Gastrocnemius medialis (tissue), 4 donors: ENCODE measurements around the gene SNAPC2. TPM values are rescaled to one million over a fixed set of nuclear protein-coding genes. Genes with fewer than 3 reads are reported as not detected.

Experiments used
- ATAC-seq, 2 donors: fragments of 150-250 bp; one replicate each; pipeline ENCODE4 v1.9.1; 2016
- DNase-seq, 2 donors: peaks; one replicate each; pipeline ENCODE4 v3.0.0-alpha.2; 2019
- H3K27ac ChIP-seq, 4 donors: fragments of 200-600 bp; sonication (generic); 1 replicate in 1 of 4; 2 replicates in 3 of 4; pipeline ENCODE4 v1.5.1; 2016 to 2018; ENCODE audit warnings: mild to moderate bottlenecking in 2 of 4, moderate library complexity in 1 of 4
- H3K27me3 ChIP-seq, 3 donors: fragments of 200-600 bp; sonication (generic) in 2 of 3; 1 replicate in 1 of 3; 2 replicates in 2 of 3; pipeline versions ENCODE4 v1.5.1 to v1.6.0; 2016 to 2019; ENCODE audit warnings: mild to moderate bottlenecking in 1 of 3, moderate library complexity in 1 of 3
- H3K36me3 ChIP-seq, 2 donors: fragments of 200-600 bp; sonication (generic) in 1 of 2; one replicate each; pipeline ENCODE4 v1.5.1; 2017 to 2018
- H3K4me1 ChIP-seq, 2 donors: fragments of 200-600 bp; sonication (generic) in 1 of 2; one replicate each; pipeline ENCODE4 v1.5.1; 2016 to 2017; ENCODE audit warnings: mild to moderate bottlenecking in 2 of 2
- H3K4me3 ChIP-seq, 4 donors: fragments of 200-600 bp; sonication (generic) in 3 of 4; 1 replicate in 1 of 4; 2 replicates in 3 of 4; pipeline ENCODE4 v1.5.1; 2016 to 2019; ENCODE audit warnings: mild to moderate bottlenecking in 2 of 4
- H3K9me3 ChIP-seq, 3 donors: fragments of 200-600 bp; sonication (generic) in 2 of 3; 1 replicate in 1 of 3; 2 replicates in 2 of 3; pipeline ENCODE4 v1.5.1; 2016 to 2019
- POLR2A ChIP-seq, 2 donors: fragments of 450-650 bp; IDR thresholded peaks; one replicate each; pipeline ENCODE4 v1.6.1; 2017; ENCODE audit warnings: antibody characterized with exemption in 2 of 2, mild to moderate bottlenecking in 2 of 2, moderate library complexity in 2 of 2
- in situ Hi-C, 4 donors: fragments of 200-750 bp; cut with MboI; loops; one replicate each; pipeline versions ENCODE4 v1.15.0 to v1.8.0; 2017; ENCODE audit warnings: low sequenced_read_pairs in 4 of 4
- intact Hi-C: fragments of 100-400 bp; cut with DNase I; formaldehyde crosslinking; loops from one replicate; pipeline ENCODE4 v1.15.1; 2023; ENCODE audit warnings: low total_unique reads
- total RNA-seq, 4 donors: library from RNA; depleted of rRNA; stranded (reverse); fragments of >200 nt; gene quantifications; one replicate each; pipeline versions ENCODE4 v1.1.0 to v1.2.3, GENCODE V29; 2016
- TF ChIP-seq, protein P1 (sequence below), 5 experiments: fragments of 450-650 bp in 3 of 5; fragments of 200-600 bp in 2 of 5; sonication (generic) in 2 of 5; IDR thresholded peaks in 4 of 5; conservative IDR thresholded peaks in 1 of 5; 1 replicate in 4 of 5; 2 replicates in 1 of 5; pipeline ENCODE4 v1.5.1; 2016 to 2019; ENCODE audit warnings: antibody characterized with exemption in 5 of 5, mild to moderate bottlenecking in 3 of 5, moderate library complexity in 3 of 5

SNAPC2 gene
- total RNA-seq, 4 donors from 2014 or later: 4.6 to 10.9 (median 7.1) TPM

- no peaks in the 10 kb centered on the region for H3K9me3 ChIP-seq
- H3K36me3 ChIP-seq: peaks cover 0 to 48% of the 10 kb centered on the region in 2 donors
- no peak overlapping the region for H3K4me3 ChIP-seq
- ATAC-seq: no peak
- H3K27ac ChIP-seq: peak overlapping the region in 1 of 4 donors; percentile 20
- TF ChIP-seq POLR2A (IDR thresholded peaks at IDR 0.05): no peak
- TF ChIP-seq, protein P1, sequence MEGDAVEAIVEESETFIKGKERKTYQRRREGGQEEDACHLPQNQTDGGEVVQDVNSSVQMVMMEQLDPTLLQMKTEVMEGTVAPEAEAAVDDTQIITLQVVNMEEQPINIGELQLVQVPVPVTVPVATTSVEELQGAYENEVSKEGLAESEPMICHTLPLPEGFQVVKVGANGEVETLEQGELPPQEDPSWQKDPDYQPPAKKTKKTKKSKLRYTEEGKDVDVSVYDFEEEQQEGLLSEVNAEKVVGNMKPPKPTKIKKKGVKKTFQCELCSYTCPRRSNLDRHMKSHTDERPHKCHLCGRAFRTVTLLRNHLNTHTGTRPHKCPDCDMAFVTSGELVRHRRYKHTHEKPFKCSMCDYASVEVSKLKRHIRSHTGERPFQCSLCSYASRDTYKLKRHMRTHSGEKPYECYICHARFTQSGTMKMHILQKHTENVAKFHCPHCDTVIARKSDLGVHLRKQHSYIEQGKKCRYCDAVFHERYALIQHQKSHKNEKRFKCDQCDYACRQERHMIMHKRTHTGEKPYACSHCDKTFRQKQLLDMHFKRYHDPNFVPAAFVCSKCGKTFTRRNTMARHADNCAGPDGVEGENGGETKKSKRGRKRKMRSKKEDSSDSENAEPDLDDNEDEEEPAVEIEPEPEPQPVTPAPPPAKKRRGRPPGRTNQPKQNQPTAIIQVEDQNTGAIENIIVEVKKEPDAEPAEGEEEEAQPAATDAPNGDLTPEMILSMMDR (IDR thresholded peaks at IDR 0.05 in 4 of 5, conservative IDR thresholded peaks at IDR 0.05 in 1 of 5): no peak
- intact Hi-C loops: no loop called here
- DNase-seq: no peak
- H3K4me1 ChIP-seq: no peaks in the 10 kb centered on the region
- no peaks in the 10 kb centered on the region for H3K27me3 ChIP-seq
- in situ Hi-C loops: no loop called here
These were observed 46.0 kb downstream of the SNAPC2 start for GRCh38 chr19:7965921-7966665.

GRCh38 chr19:7968008-7968795, 48.1 kb downstream of the SNAPC2 start:
- intact Hi-C loops: no loop called here
- DNase-seq: no peak

DNA sequence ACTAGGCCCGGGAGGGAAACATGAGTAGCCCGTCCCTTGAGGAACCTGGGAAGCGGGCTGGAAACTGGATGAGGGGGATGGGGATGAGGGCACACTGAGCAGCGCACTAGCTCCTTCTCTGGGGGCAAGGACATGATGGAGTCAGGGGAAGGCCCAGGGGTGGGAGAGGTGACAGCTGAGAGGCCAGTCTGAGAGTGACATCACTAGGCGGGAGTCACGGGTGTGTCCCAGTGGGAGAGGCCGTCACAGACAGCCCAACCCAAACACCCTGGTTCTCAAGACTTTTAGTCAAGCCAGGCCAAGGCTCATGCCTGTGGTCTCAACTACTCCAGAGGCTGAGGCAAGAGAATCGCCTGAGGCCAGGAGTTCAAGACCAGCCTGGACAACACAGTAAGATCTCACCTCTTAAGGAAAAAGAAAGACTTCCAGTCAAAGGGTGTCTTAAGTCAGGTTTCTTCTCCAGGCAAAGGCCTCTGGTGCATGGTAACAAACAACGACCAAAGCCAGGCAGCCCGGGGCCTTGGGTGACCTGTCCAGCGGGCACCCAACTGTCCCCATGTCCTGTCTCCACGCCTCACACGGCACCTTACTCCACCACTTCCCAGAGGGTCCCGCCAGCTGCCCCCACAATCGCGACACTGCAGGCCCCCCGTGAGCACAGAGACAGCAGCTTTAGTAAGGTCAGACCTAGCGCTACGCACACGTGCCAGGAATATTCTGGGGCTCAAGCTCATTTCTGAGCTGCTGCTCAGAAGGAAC, 48.8 kb downstream of the SNAPC2 start:
- DNase-seq: no peak

More at GRCh38 chr19:7968008-7968795, 48.1 kb downstream of the SNAPC2 start:
- ATAC-seq: no peak
- Histone ChIP-seq H3K27me3 (no peaks in the 10 kb centered on the region), H3K27ac (no peak overlapping the region), H3K4me1 (no peaks in the 10 kb centered on the region), H3K36me3 (peaks cover 0 to 29% of the 10 kb centered on the region in 2 donors), H3K9me3 (no peaks in the 10 kb centered on the region), H3K4me3 (no peak overlapping the region)
- in situ Hi-C loops: no loop called here
- TF ChIP-seq, protein P1 (IDR thresholded peaks at IDR 0.05 in 4 of 5, conservative IDR thresholded peaks at IDR 0.05 in 1 of 5): no peak
- no peak for TF ChIP-seq POLR2A (IDR thresholded peaks at IDR 0.05)

DNA sequence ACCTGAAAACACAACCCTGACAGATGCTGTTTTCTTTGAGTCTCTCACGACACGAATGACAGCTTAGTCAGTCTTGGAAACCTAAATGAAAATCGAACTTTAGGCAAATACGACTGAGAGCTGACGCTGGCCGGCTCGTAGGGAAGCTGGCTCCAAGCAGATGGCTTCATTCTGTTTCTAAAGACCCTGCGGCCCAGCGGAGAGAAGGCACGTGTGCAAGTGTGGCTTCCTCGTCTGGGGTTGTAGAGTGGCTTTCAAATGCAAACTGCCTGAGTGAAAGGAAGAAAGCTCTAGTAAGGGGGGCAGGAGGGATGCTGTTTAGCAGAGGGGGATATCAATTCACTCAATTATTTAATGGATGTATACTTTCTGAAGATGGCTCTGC, 49.4 kb downstream of the SNAPC2 start:
- DNase-seq (no peak), ATAC-seq (no peak)
- no peak for TF ChIP-seq POLR2A (IDR thresholded peaks at IDR 0.05)
- TF ChIP-seq, protein P1 (IDR thresholded peaks at IDR 0.05 in 4 of 5, conservative IDR thresholded peaks at IDR 0.05 in 1 of 5): no peak
- Histone ChIP-seq H3K9me3 (no peaks in the 10 kb centered on the region), H3K4me3 (no peak overlapping the region), H3K4me1 (peaks cover 7% of the 10 kb centered on the region in 2 donors), H3K36me3 (peaks cover 0 to 28% of the 10 kb centered on the region in 2 donors), H3K27me3 (no peaks in the 10 kb centered on the region), H3K27ac (no peak overlapping the region)
- intact Hi-C loops (no loop called here), in situ Hi-C loops (no loop called here)

More for the DNA sequence above, 48.8 kb downstream of the SNAPC2 start:
- TF ChIP-seq POLR2A (IDR thresholded peaks at IDR 0.05): no peak
- TF ChIP-seq, protein P1 (IDR thresholded peaks at IDR 0.05 in 4 of 5, conservative IDR thresholded peaks at IDR 0.05 in 1 of 5): no peak
- H3K27me3 ChIP-seq: no peaks in the 10 kb centered on the region
- peaks cover 0 to 23% of the 10 kb centered on the region in 2 donors for H3K36me3 ChIP-seq
- H3K27ac ChIP-seq: no peak overlapping the region
- H3K9me3 ChIP-seq: no peaks in the 10 kb centered on the region
- in situ Hi-C loops (no loop called here), intact Hi-C loops (no loop called here)
- ATAC-seq: no peak
- no peak overlapping the region for H3K4me3 ChIP-seq
- H3K4me1 ChIP-seq: peaks cover under 1 to 1% of the 10 kb centered on the region in 2 donors
